Left renal cortex interstitium (tissue), 4 donors: ENCODE results near the gene GRPEL2. TPM values are rescaled to one million over a fixed set of nuclear protein-coding genes. Genes with fewer than 3 reads are reported as not detected.

Source experiments
- DNase-seq, 4 donors: peaks; one replicate each; pipeline ENCODE4 v3.0.0-alpha.2; 2013; ENCODE audit warnings: low read depth in 4 of 4, low spot score in 2 of 4, missing footprints in 1 of 4
- polyA plus RNA-seq, 4 donors: library from polyadenylated mRNA; unstranded; fragments of 120-200 nt; gene quantifications; one replicate each; pipeline ENCODE4 v1.2.1, GENCODE V29; 2013; ENCODE audit not compliant: insufficient read length in 4 of 4

GRPEL2 gene
- polyA plus RNA-seq, 4 donors, result 17.1 to 22.3 (median 17.7) TPM

DNA sequence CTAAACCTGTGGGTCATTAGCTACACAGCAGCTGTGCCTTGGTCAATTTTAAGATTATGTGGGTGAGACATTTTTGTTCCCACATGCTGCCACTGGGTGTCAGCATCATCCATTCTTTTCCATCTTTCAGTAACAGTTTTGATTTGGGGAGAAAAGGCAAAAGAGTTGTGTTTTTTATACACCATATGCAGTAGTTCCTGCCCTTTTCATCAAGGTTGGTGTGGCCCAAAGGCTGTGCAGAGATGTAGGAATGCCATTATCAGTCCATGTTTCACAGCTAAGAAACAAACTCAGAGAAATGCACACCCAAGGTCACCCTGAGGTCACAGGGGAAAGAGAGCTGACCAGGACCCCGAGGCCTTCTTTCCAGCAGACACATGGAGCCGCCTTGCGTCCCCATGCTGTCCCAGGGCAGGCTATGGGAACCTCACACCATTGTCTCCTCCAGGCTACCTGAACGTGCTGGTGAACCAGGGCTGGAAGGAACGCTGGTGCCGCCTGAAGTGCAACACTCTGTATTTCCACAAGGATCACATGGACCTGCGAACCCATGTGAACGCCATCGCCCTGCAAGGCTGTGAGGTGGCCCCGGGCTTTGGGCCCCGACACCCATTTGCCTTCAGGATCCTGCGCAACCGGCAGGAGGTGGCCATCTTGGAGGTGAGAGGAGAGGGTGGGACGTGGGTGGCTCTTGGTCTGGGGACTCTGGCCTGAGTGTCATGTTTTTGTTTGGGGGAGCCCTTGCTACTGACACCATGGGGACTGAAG lies 27.8 kb upstream of the GRPEL2 start:
- DNase-seq, result peak in 1 of 4 donors; percentile 49

DNA sequence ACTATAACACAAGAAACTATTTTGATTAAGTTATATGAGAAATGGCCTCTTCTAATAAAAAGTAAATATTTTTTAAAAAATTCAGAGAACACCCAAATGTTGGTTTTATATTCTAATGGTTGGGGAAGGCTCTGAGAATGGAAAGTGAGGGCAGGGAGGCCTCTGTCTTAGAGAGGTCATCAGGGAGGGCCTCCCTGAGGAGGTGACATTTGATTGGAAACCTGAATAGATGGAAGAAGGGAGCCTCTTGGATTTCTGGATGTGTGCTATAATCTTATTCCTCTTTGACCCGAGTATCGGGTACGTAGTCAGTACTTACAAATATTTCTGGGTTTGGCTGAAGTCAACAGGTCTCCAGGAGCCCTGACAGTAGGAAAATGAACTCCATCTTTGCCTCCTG lies 26.1 kb upstream of the GRPEL2 start:
- no peak for DNase-seq

DNA sequence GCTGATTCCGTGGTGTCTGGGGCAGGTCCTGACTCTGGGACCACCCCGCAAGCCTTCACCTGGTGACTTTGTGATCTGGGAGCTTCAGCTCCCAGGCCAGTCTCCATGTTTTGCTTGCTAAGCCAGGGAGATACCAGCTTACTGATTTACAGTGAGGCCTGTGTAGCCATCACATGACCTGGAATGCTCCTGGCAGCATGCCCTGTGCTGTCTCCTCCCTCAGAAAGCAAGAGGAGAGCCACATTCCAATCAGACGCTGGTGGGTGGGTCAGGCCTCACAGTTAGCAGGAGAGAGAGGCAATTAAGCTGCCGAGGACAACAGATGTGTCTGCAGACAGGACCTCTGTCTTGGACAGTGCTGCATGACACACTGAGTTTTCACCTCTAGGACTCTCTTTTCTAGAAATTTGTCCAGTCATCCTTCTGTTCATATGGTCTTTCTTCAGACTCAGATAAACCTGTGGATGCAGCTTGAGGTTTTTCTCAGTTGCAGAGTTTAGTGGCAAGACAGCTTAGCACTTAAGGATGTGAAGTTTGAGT lies 24.4 kb upstream of the GRPEL2 start:
- DNase-seq, result peak in 3 of 4 donors; percentile 76 to 84 (median 82)

DNA sequence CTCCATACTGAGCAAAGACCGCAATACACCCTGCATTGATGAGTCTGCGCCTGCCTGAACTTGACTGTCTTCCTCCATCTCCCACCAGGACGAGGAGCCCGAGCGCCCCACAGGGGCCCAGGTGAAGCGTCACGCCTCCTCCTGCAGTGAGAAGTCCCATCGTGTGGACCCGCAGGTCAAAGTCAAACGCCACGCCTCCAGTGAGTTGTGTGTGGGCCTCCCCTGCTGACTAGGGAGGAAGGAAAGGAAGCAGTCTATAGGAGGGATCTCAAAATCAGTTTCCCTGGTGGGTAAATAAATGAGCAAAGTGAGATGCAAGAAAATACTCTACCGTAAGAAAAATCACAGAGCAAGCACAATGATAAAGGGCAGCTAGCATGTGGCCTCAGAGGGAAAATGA lies 22.8 kb upstream of the GRPEL2 start:
- no peak for DNase-seq

DNA sequence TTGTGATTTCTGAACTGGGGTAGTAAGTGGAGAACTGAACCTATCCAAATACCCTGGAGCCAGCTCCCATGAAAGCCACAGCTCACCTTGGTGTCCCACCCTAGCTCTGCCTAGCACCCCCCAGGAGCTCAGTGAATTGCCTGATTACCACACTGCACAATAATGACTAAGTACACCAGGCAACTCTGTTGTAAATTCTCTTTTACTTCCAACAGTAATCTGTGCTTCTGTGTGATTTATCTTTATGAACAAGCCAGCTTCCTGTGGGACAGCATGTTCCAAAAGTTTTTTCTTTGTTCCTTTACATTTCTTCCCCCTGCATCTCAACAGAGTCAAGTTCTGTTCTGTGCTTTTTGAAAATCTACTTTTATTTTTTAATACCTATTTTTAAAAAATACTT lies 22.1 kb upstream of the GRPEL2 start:
- peak in 1 of 4 donors; percentile 38 for DNase-seq

DNA sequence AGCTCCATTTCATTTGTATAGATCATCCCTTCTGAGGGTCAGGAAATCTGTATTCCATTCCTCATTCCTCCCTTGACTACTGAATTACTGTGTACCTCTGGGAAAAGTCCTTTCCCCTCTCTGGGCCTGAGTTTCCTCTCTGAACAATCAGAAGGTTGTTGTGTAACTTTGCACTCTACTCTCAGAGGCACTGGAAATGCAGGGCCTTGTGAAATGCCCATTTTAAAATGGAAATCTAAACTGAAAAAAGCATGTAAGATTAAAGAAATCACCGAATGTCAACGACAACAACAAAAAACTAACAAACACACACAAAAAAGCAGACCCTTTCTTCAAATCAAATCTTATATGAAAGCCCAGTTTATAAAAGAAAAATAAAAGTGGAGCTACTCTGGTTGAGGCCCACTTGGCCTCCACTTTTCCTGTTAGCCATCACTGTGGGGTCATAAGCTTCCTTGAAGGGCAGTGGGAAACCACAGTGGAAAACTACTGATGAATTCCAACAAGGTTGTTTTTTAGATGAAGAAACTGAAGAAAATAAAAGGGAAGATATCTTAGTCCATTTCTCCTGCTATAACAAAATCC lies 21.6 kb upstream of the GRPEL2 start:
- no peak for DNase-seq

DNA sequence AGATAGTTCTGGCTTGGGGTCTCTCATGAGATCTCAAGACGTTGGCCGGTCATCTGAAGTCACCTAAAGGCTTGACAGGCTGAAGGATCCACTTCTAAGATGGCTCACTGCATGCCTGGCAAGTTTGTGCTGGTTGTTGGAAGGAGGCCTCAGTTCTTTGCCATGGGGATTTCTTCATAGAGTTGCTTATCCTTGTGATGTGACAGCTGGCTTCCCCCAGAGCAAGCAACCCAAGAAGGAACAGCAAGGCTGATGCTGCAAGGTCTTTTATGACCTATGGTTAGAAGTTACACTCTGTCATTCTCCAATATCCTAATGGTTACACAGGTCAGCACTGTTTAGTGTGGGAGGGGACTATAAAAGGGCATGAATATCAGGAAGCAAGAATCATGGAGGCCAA lies 20.7 kb upstream of the GRPEL2 start:
- DNase-seq, result no peak

DNA sequence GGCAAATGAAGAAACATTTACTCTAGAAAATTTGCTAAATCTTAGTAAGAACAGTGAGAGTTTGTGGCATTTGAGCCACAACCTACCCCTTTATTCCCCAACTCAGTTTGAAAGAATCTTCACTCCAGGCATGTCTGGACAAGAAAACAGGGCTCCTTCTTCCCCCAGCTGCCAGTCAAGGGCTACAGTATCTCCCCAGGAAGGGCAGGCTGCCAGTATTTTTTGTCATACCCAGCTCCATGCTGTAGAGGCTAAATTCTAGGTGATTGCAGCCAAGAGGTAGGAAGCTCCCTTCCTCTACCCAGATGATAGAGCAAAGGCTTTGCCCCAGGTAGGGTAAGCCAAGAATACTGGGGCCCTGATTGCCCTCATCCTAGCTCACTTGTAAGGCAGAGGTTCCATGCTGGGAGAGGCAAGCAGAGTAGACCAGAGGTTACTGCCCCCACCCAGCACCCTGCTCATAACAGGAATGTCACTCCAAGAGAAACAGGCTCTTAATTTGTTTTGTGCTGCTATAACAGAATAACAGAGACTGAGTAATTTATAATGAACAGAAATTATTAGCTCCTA lies 20.0 kb upstream of the GRPEL2 start:
- no peak for DNase-seq

DNA sequence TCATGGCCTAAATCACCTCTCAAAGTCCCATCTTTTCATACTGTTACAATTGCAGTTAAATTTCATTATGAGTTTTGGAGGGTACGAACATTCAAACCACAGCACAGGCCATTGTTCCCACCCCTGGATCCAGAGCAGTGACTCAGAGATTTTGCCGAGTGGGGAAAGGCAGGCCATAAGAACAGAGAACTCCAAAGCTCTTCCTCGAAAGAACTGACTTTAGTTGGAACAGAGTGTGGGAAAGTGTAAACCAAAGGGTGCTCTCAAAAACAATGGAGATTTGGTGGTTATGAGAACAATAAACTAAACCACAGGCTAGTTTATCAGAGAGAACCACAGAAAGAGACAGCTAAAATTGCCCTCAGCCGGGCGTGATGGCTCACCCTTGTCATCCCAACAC lies 19.4 kb upstream of the GRPEL2 start:
- DNase-seq, result no peak

DNA sequence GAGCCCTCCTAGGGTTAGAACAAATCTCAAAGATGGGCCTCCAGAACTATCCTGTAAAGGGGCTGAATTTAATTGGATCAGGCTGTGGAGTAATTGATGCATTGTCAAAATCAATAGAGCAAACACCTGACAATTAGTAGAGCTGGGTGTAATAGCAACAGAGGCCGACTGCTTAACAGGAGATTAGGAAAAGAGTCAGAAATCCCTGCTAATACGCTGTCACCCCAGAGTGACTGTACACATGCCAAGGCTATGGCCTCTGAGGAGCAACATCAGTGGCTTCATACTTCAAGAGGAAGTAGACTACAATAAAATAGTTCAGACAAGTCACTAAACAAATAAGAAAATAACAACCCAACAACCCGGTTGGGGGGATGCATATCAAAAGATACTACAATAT lies 18.7 kb upstream of the GRPEL2 start:
- no peak for DNase-seq

DNA sequence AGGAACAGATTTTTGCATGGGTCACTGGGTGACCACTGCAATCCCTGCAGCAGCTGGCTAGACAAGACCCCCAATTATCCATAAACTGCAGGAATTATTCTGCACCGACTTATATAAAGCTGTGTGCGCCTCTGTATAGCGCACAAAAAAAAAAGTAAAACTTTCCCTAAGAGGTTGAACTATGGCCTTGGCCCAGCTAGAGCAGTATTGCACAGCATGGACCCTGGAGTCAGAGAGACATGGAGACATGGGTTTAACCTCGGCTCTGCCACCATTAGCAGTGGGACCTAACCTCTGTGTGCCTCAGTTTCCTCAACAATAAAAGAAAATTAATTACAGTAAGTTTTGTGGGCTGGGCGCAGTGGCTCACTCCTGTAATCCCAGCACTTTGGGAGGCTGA lies 17.1 kb upstream of the GRPEL2 start:
- DNase-seq, result no peak

DNA sequence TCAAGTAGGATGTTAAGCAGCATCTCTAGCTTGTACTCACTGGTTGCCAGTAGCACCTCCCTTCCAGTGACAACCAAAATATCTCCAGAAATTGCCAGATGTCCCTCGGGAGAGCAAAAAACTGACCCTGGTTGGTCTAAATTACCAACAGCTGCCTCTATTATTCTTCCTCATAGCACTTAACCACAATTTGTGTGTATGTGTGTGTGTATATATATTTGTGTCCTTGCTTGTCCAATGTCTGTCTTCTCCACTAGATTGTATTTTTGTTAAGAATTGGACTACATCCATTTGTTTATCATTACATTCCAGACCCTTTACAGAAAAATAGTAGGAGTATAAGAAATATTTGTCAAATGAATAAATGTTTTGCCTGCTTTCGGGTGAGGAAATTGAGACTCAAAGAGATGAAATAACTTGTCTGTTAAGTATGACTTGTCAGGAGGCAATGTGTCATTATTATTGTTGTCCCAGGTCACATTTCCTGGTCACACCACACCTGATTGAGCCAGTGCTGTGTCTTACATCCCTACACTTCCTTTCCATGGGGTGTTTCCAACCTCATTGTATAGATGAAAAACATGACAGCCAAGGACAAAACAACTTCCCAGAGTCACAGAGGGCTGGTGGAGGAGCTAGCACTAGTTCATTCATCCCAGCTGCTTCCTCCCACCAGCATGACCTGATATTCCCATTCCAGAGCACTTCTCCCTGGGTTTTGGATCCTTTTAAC lies 11.4 kb upstream of the GRPEL2 start:
- DNase-seq, result no peak

DNA sequence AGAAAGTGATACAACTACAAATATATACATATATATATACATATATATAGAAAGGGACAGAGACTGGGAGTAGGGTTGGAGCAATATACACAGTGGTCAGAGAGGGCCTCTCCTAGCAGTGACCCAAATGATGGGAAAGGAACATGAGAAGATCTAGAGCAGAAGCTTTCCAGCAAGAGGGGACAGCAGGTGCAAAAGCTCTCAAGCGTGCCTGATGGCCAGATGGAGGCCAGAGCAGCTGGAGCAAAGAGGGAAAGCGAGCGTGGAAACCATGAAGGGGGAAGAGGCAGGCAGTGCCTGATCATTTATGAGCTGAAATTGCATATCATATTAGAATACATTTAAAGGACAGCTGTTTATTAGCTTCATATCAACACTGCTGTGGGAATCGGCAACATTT lies 7.6 kb upstream of the GRPEL2 start:
- DNase-seq, result no peak

DNA sequence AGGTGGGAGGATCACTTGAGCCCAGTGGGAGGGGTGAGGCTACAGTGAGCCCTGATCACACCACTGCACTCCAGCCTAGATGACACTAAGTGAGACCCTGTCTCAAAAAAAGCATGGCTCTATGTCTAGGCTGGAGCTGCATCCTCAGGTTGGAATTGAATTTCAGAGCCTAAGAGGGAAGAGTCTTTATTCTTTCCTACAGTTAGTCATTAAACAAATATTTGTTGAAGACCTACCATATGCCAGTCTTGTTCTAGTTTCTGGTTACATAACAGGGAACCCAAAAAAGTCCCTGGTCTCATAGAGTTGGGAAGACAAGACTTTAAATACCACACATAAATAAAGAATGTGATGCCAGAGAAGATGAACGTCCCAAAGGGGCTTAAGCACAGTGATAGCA lies 6.9 kb upstream of the GRPEL2 start:
- no peak for DNase-seq

DNA sequence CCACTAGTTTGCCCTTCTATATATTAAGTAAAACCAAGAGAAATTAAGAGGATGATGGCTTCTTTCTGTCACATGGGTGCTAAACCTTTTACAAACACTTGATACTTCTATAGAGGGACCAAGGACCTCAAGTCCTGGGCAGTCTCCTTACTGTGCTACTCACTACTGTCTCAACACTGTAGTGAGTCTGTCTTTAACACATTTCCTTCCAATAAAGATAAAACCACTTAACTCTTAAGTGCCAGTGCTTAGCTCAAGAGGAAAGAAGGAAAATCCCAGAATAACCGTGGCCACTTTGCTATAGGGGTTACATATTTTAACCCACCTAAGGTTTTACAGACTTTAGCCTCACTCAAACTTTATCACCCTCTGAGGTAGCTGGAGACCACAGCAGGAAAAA lies 4.4 kb upstream of the GRPEL2 start:
- DNase-seq, result no peak

DNA sequence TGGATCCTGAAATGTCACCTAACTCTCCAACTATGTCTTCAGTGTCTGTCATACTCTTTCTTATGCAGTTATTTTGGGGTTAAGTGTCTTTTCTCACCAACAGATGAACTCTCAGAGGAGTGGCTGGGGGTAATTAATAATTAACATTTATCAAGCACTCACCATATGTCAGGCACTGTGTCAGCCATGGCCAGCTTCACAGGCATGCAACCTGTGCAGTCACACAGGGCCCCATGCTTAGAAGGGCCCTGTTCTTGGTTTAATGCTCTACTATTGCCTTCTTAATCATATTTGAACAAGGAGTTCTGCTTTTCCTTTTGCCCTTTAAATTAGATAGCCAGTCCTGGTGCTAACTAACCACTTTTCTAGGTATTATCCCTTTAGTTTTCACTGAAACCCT lies 3.4 kb upstream of the GRPEL2 start:
- no peak for DNase-seq

DNA sequence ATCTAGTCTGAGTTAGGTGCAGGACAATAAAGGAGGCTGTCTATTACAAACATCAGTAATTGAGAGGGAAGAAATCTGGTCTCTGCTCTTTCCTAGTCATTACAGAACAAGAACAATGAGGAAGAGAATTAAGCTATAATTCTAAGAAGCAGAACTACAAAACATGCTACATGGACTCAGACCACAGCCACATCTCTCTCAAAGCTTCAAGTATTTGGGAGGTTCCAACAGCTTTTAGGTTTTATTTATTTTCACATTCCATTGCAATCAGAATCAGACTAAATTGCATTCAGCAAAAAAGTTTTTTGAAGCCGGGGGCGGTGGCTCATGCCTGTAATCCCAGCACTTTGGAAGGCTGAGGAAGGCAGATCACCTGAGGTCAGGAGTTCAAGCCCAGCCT lies 1.1 kb upstream of the GRPEL2 start:
- DNase-seq, result no peak

DNA sequence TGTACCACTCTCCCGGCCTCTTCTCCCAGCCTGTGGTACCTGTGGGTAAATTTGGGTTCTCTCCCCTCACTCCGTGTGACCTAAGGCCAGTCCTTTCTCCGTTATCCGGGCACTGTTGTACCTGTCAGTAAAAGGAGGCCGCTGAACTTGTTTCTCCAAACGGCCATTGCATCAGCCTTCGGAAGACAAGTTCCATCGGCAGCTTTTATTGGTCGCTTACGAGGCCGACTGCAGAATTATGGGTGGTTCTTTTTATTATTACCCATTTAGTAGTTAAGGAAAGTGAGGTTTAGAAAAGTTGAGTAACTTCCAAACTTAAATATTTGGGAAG lies 558 bp downstream of the GRPEL2 start:
- no peak for DNase-seq

DNA sequence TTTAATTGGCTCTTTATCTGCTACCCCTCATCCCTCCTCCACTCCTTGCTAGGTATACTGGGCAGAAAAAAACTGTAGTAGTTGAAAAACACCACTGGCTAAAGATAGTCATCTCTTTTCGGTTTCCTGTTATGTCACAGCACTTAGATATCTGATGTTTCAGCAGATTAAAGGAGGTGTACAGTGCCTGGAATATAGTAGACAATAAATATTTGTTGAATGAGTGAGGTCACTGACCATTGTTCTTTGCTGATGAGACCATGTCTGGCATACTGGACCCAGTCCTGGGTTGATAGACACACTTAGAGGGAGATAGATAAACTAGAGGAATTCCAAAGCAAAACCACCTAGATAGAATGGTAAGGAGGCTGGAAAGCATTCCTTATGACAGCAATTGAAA lies 3.2 kb downstream of the GRPEL2 start:
- DNase-seq, result no peak

DNA sequence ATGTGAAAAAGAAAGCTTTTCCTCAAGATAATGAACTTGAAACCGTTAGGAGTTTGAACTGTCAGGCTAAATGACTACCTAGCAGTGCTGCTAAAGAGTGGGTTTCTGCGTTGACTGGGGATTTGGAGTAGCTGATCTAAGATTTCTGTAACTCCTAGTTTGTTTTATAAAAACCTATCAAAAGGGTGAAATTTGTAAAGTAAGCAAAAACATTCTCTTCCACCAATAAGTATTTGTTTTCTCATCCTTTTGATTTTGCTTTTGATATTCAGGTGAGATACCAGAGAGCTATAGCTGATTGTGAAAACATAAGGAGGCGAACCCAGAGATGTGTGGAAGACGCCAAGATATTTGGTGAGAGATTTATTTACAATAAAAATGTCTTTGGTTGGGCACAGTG lies 4.1 kb downstream of the GRPEL2 start:
- no peak for DNase-seq

DNA sequence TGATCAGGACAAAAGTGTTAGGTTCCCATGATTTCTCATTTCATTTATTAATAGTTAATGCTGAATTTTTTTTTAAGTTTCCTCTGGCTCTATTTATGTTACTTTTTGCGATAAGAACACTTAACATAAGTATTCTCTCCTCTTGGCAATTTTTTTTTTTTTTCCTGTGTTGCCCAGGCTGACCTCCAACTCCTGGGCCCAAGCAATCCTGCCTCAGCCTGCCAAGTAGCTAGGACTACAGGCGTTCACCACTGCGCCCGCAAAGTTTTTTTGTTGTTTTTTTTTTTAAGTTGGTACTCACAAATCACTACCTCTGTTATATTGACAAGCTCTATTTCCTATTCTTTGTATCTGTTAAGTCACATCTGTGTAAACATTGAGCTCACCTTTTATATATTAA lies 6.9 kb downstream of the GRPEL2 start:
- DNase-seq, result no peak

DNA sequence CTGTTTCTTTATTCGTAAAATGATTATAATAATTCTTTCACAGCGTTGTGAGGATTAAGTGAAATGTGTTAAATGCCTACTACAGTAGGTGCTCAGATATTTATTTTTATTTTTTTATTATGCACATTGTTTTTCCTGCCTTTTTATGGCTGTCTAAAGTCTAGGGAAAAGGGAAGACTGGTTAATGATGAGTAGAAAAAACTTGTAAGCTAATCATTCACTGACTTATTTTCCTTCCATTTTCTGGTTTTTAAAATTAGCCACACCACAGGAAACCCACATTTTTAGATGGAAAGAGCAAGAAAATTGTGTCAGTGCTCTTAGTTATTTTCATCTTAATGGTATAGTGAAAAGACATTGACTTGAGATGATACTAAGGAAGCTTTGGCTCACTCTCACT lies 8.6 kb downstream of the GRPEL2 start:
- no peak for DNase-seq
